A549 (cell line): ENCODE measurements around the gene PLEKHA5. TPM values are rescaled to one million over a fixed set of nuclear protein-coding genes. Genes with fewer than 3 reads are reported as not detected.

Experiments
- ATAC-seq, 2 experiments: fragments of 200-7000 bp in 1 of 2; fragments of >200 bp in 1 of 2; cut with Nextera tagmentation in 1 of 2; cut with Tn5 transposase in 1 of 2; 3 replicates each; pipeline versions ENCODE4 v1.8.0 to v1.9.1; 2018 to 2020; ENCODE audit warnings: mild to moderate bottlenecking in 1 of 2, moderate library complexity in 1 of 2
- CTCF ChIA-PET: fragments of 300-600 bp; sonication (Branson Sonifier 250); formaldehyde crosslinking; extraction: SDS; loops from one replicate; lab custom pipeline; 2021; ENCODE audit warnings: antibody characterized with exemption, inconsistent platforms; lab: Yijun Ruan, JAX
- POLR2A ChIA-PET: fragments of 350-600 bp; formaldehyde crosslinking; extraction: SDS; loops from one replicate; lab custom pipeline; 2021; ENCODE audit warnings: antibody characterized with exemption, inconsistent platforms; lab: Yijun Ruan, JAX
- DNase-seq, 2 experiments: peaks; one replicate each; pipeline versions ENCODE4 v3.0.0 to v3.0.0-alpha.2; 2011 to 2016; ENCODE audit warnings: low read depth in 1 of 2, low spot score in 1 of 2
- FAIRE-seq: peaks from 2 replicates; lab custom pipeline; 2011; peaks lifted over from hg19 to GRCh38; lab: Jason Lieb, UNC
- H3K27ac ChIP-seq, 2 experiments: fragments of >200 bp; sonication (Bioruptor Twin); formaldehyde crosslinking; 3 replicates each; pipeline ENCODE4 v1.5.1; 2016 to 2017
- H3K4me1 ChIP-seq: fragments of >200 bp; sonication (Bioruptor Twin); formaldehyde crosslinking; 3 replicates; pipeline ENCODE4 v1.6.1; 2016
- H3K4me2 ChIP-seq: fragments of >200 bp; sonication (Bioruptor Twin); formaldehyde crosslinking; 3 replicates; pipeline ENCODE4 v1.6.1; 2016
- H3K4me3 ChIP-seq: fragments of >200 bp; sonication (Bioruptor Twin); formaldehyde crosslinking; 3 replicates; pipeline ENCODE4 v1.5.1; 2016
- H3K9me3 ChIP-seq: fragments of >200 bp; sonication (Bioruptor Twin); formaldehyde crosslinking; 3 replicates; pipeline ENCODE4 v1.6.1; 2016
- ATOH8 ChIP-seq: fragments of 250-450 bp; sonication (Bioruptor Pico); IDR thresholded peaks from 2 replicates; pipeline ENCODE4 v1.5.0; 2020; ENCODE audit warnings: low read depth, mild to moderate bottlenecking, moderate library complexity
- CBX8 ChIP-seq: fragments of 200-600 bp; sonication (generic); IDR thresholded peaks from 2 replicates; pipeline ENCODE4 v1.6.1; 2016
- CEBPB ChIP-seq, 2 experiments: fragments of >200 bp in 1 of 2; sonication (Bioruptor Twin) in 1 of 2; formaldehyde crosslinking in 1 of 2; IDR thresholded peaks; 2 replicates each; pipeline ENCODE4 v1.6.1; 2012 to 2016
- CHD4 ChIP-seq: fragments of 200-600 bp; sonication (generic); IDR thresholded peaks from 2 replicates; pipeline ENCODE4 v1.6.1; 2016; ENCODE audit warnings: antibody characterized with exemption, mild to moderate bottlenecking, borderline replicate concordance
- ELK1 ChIP-seq: fragments of 150-350 bp; IDR thresholded peaks from 2 replicates; pipeline ENCODE4 v1.6.1; 2014; ENCODE audit warnings: low read depth, mild to moderate bottlenecking, low read length
- ESRRA ChIP-seq: fragments of 150-350 bp; IDR thresholded peaks from 2 replicates; pipeline ENCODE4 v1.6.1; 2014; ENCODE audit warnings: mild to moderate bottlenecking, low read length, borderline replicate concordance
- FOSL2 ChIP-seq, 2 experiments: fragments of 450-650 bp in 1 of 2; fragments of >200 bp in 1 of 2; sonication (Bioruptor Twin) in 1 of 2; formaldehyde crosslinking; IDR thresholded peaks; 2 replicates each; pipeline versions ENCODE4 v1.5.0 to v1.6.1; 2016 to 2020; ENCODE audit warnings: mild to moderate bottlenecking in 1 of 2, moderate library complexity in 1 of 2
- GATA3 ChIP-seq: IDR thresholded peaks from 2 replicates; pipeline ENCODE4 v1.6.1; 2012; ENCODE audit warnings: borderline replicate concordance
- HDAC2 ChIP-seq: fragments of 200-600 bp; sonication (generic); IDR thresholded peaks from 2 replicates; pipeline ENCODE4 v1.6.1; 2016
- HEYL ChIP-seq: fragments of 250-450 bp; sonication (Bioruptor Pico); IDR thresholded peaks from 2 replicates; pipeline ENCODE4 v1.8.0; 2021; ENCODE audit warnings: mild to moderate bottlenecking, moderate library complexity
- JUNB ChIP-seq: fragments of >200 bp; sonication (Bioruptor Twin); formaldehyde crosslinking; IDR thresholded peaks from 2 replicates; pipeline ENCODE4 v1.6.1; 2016
- MAFK ChIP-seq: fragments of 450-650 bp; IDR thresholded peaks from 2 replicates; pipeline ENCODE4 v1.6.1; 2014; ENCODE audit not compliant: partially characterized antibody
- MYC ChIP-seq: IDR thresholded peaks from 2 replicates; pipeline ENCODE4 v1.6.1; 2012; ENCODE audit warnings: mild to moderate bottlenecking, inconsistent platforms, low read length, improper control_type of control experiment, borderline replicate concordance
- NPAS2 ChIP-seq: fragments of 250-450 bp; sonication (Bioruptor Pico); IDR thresholded peaks from 2 replicates; pipeline ENCODE4 v1.8.0; 2022; ENCODE audit warnings: mild to moderate bottlenecking, moderate library complexity, borderline replicate concordance
- NR3C1 ChIP-seq: fragments of >200 bp; sonication (Bioruptor Twin); formaldehyde crosslinking; IDR thresholded peaks from 3 replicates; pipeline ENCODE4 v1.6.1; 2017
- PHF8 ChIP-seq: fragments of 200-600 bp; sonication (generic); IDR thresholded peaks from 2 replicates; pipeline ENCODE4 v1.6.1; 2016; ENCODE audit warnings: low read depth, mild to moderate bottlenecking, antibody characterized with exemption, moderate library complexity, borderline replicate concordance
- POLR2A ChIP-seq: IDR thresholded peaks from 2 replicates; pipeline ENCODE4 v1.6.1; 2012; ENCODE audit warnings: mild to moderate bottlenecking, low read length
- POLR2AphosphoS2 ChIP-seq: conservative IDR thresholded peaks from 2 replicates; pipeline ENCODE4 v1.6.1; 2012; ENCODE audit warnings: low read length, improper control_type of control experiment, inconsistent platforms
- RARB ChIP-seq: fragments of 250-450 bp; sonication (Bioruptor Pico); IDR thresholded peaks from 2 replicates; pipeline ENCODE4 v1.8.0; 2021; ENCODE audit warnings: mild to moderate bottlenecking, moderate library complexity
- RCOR1 ChIP-seq: fragments of 150-350 bp; IDR thresholded peaks from 2 replicates; pipeline ENCODE4 v1.6.1; 2014; ENCODE audit warnings: antibody characterized with exemption, low read length, low read depth
- RFX5 ChIP-seq: fragments of 450-650 bp; IDR thresholded peaks from 2 replicates; pipeline ENCODE4 v1.7.1; 2014; ENCODE audit warnings: antibody characterized with exemption, mild to moderate bottlenecking, moderate library complexity
- RNF2 ChIP-seq: fragments of 200-600 bp; sonication (generic); IDR thresholded peaks from 2 replicates; pipeline ENCODE4 v1.6.1; 2016; ENCODE audit warnings: low read depth, mild to moderate bottlenecking, antibody characterized with exemption, moderate library complexity, borderline replicate concordance
- SREBF2 ChIP-seq: fragments of 450-650 bp; IDR thresholded peaks from 2 replicates; pipeline ENCODE4 v1.6.1; 2014; ENCODE audit warnings: mild to moderate bottlenecking, moderate library complexity
- TFCP2L1 ChIP-seq: fragments of 250-450 bp; sonication (Bioruptor Pico); IDR thresholded peaks from 2 replicates; pipeline ENCODE4 v1.5.0; 2021; ENCODE audit warnings: mild to moderate bottlenecking
- ZC3H11A ChIP-seq: fragments of 450-650 bp; IDR thresholded peaks from 2 replicates; pipeline ENCODE4 v1.6.1; 2014; ENCODE audit warnings: antibody characterized with exemption, mild to moderate bottlenecking
- ZFP36 ChIP-seq: fragments of 450-650 bp; IDR thresholded peaks from 2 replicates; pipeline ENCODE4 v1.6.1; 2014; ENCODE audit warnings: borderline replicate concordance; ENCODE audit not compliant: partially characterized antibody
- ZSCAN20 ChIP-seq: fragments of 250-450 bp; sonication (Bioruptor Pico); IDR thresholded peaks from 2 replicates; pipeline ENCODE4 v1.8.0; 2022; ENCODE audit warnings: mild to moderate bottlenecking, moderate library complexity
- WGBS: methylation state at CpG from one replicate; pipeline ENCODE4 v1.1.6; 2017; ENCODE audit errors: missing lambda C conversion rate; 5-methylcytosine and 5-hydroxymethylcytosine counted together
- polyA plus RNA-seq, 4 experiments: library from polyadenylated mRNA; depleted of rRNA in 3 of 4; stranded (reverse); fragments of >200 nt; fragmentation: RNase III in 1 of 4; extraction: RNeasy Plus Mini Kit Qiagen cat#74134 plus additional on column Dnase treatment in 1 of 4; gene quantifications; 2 replicates in 3 of 4; 3 replicates in 1 of 4; pipeline ENCODE4 v1.2.3, GENCODE V29; 2011 to 2017
- TF ChIP-seq, protein P1 (sequence below): fragments of >200 bp; sonication (Bioruptor Twin); formaldehyde crosslinking; IDR thresholded peaks from 3 replicates; pipeline ENCODE4 v1.6.1; 2016
- TF ChIP-seq, protein P2 (sequence below): IDR thresholded peaks from 2 replicates; pipeline ENCODE4 v1.6.1; 2012
- TF ChIP-seq, protein P3 (sequence below): fragments of 250-450 bp; sonication (Bioruptor Pico); IDR thresholded peaks from 2 replicates; pipeline ENCODE4 v1.5.0; 2021; ENCODE audit warnings: mild to moderate bottlenecking, moderate library complexity, borderline replicate concordance
- TF ChIP-seq, protein P4 (sequence below): IDR thresholded peaks from 2 replicates; pipeline ENCODE4 v1.6.1; 2012; ENCODE audit warnings: low read depth, borderline replicate concordance

The PLEKHA5 gene
- polyA plus RNA-seq, 2 of the 4 experiments (the other 2 are of a cell fraction), result 7.6 to 13.2 TPM

DNA sequence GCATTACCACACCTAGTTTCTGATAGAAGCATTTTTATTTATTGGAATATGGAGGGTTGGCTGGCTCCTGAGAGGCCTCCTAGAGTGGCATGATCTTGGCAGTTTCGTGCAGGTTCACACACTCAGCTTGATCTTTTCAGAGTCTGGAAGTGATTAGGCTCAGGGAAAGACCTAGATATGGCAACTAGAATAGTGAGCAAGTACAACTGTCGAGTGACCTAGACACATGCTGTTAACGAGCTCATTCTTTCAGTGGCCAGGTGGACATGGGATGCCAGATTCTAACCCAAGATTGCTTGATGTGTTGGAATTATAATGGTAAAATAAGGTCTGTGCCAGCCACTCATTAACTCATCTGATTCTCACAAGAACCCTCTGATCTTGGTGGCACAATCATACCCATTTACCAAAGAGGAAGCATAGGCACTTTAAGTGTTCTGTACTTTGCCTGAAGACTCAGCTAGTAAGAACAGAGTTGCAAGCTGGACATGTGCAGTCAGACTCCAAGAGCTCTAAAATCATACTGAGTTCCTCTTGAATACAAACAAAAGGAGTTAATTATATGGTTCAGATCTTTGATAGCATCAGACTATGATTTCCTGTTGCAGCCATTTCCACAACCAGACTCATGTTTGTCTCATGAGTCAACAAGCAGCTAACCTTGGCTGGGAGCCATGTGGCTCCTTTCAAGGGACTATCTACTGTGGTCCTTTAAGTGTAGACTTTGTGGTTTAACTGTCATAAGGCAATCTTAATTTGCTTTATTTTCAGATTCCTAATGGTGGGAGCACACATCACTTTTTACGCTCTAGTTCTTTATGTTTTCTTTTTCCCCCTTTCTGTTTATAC lies 144.2 kb downstream of the PLEKHA5 start:
- no peak overlapping the region for H3K4me3 ChIP-seq
- ChIA-PET CTCF (interaction anchor here (0.6 to 2.2 kb wide), 6 partner anchors 12 to 388 kb away, joined by 3 to 8 read pairs (median 4); no protein-coding TSS in a partner anchor), POLR2A (no interaction called here)
- no peak for TF ChIP-seq POLR2AphosphoS2
- 0 out of 4 replicates have a peak, but pooled peaks of 1 of the 2 experiments have one; percentile 37 for TF ChIP-seq CEBPB (IDR thresholded peaks at IDR 0.05)
- no peak for TF ChIP-seq TFCP2L1 (CRISPR knock-in tag)
- TF ChIP-seq MAFK, result no peak
- no peak for TF ChIP-seq ATOH8
- TF ChIP-seq, protein P1, sequence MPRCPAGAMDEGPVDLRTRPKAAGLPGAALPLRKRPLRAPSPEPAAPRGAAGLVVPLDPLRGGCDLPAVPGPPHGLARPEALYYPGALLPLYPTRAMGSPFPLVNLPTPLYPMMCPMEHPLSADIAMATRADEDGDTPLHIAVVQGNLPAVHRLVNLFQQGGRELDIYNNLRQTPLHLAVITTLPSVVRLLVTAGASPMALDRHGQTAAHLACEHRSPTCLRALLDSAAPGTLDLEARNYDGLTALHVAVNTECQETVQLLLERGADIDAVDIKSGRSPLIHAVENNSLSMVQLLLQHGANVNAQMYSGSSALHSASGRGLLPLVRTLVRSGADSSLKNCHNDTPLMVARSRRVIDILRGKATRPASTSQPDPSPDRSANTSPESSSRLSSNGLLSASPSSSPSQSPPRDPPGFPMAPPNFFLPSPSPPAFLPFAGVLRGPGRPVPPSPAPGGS, result no peak
- no peak for TF ChIP-seq ELK1
- no peak for TF ChIP-seq PHF8
- TF ChIP-seq ZC3H11A, result no peak
- TF ChIP-seq JUNB, result 0 out of 2 replicates have a peak, but pooled peaks have one; percentile 22
- TF ChIP-seq CHD4, result no peak
- TF ChIP-seq, protein P2, sequence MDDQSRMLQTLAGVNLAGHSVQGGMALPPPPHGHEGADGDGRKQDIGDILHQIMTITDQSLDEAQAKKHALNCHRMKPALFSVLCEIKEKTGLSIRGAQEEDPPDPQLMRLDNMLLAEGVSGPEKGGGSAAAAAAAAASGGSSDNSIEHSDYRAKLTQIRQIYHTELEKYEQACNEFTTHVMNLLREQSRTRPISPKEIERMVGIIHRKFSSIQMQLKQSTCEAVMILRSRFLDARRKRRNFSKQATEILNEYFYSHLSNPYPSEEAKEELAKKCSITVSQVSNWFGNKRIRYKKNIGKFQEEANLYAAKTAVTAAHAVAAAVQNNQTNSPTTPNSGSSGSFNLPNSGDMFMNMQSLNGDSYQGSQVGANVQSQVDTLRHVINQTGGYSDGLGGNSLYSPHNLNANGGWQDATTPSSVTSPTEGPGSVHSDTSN, result no peak
- TF ChIP-seq ZFP36, result no peak
- TF ChIP-seq RCOR1, result no peak
- no peak for TF ChIP-seq RNF2
- no peak for TF ChIP-seq POLR2A
- no peak for TF ChIP-seq RFX5
- TF ChIP-seq NPAS2 (CRISPR knock-in tag), result no peak
- no peak for TF ChIP-seq RARB
- no peak for TF ChIP-seq HDAC2
- TF ChIP-seq GATA3, result peak; percentile 79; the same call in 1 of the 2 replicates
- TF ChIP-seq, protein P3, sequence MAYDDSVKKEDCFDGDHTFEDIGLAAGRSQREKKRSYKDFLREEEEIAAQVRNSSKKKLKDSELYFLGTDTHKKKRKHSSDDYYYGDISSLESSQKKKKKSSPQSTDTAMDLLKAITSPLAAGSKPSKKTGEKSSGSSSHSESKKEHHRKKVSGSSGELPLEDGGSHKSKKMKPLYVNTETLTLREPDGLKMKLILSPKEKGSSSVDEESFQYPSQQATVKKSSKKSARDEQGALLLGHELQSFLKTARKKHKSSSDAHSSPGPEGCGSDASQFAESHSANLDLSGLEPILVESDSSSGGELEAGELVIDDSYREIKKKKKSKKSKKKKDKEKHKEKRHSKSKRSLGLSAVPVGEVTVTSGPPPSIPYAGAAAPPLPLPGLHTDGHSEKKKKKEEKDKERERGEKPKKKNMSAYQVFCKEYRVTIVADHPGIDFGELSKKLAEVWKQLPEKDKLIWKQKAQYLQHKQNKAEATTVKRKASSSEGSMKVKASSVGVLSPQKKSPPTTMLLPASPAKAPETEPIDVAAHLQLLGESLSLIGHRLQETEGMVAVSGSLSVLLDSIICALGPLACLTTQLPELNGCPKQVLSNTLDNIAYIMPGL (CRISPR knock-in tag), result no peak
- TF ChIP-seq FOSL2 (IDR thresholded peaks at IDR 0.05), result no peak
- TF ChIP-seq FOSL2 (CRISPR knock-in tag; IDR thresholded peaks at IDR 0.05), result peak; percentile 46; the same call in 1 of the 2 replicates
- no peak for TF ChIP-seq HEYL
- TF ChIP-seq CBX8, result no peak
- TF ChIP-seq MYC, result no peak
- no peak for TF ChIP-seq ESRRA
- no peak for TF ChIP-seq ZSCAN20 (CRISPR knock-in tag)
- no peak for TF ChIP-seq SREBF2
- TF ChIP-seq, protein P4, sequence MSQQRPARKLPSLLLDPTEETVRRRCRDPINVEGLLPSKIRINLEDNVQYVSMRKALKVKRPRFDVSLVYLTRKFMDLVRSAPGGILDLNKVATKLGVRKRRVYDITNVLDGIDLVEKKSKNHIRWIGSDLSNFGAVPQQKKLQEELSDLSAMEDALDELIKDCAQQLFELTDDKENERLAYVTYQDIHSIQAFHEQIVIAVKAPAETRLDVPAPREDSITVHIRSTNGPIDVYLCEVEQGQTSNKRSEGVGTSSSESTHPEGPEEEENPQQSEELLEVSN, result no peak
- TF ChIP-seq NR3C1, result no peak
- no peaks in the 10 kb centered on the region for H3K9me3 ChIP-seq
- peak; percentile 55 to 79 for DNase-seq
- WGBS, result 92% methylated on average over 4 of the region's 4 CpGs
- peak overlapping the region; percentile 47 for H3K4me2 ChIP-seq
- peak; percentile 76 to 93; a peak in 5 of 6 replicates for ATAC-seq
- peak; percentile 96 for FAIRE-seq
- peak overlapping the region; percentile 47 to 67; a peak in 5 of 6 replicates for H3K27ac ChIP-seq
- peaks cover 16% of the 10 kb centered on the region for H3K4me1 ChIP-seq
